Measurements from ENCODE around the gene LMO1. TPM values are rescaled to one million over a fixed set of nuclear protein-coding genes. Genes with fewer than 3 reads are reported as not detected.

Gene LMO1
- total RNA-seq, 1 donor from 2014 or later = not detected

GRCh38 chr11:8288824-8289491 is 25.3 kb upstream of the LMO1 start:
- intact Hi-C loops (cut with micrococcal nuclease) = no loop called here

- intact Hi-C loops (cut with micrococcal nuclease) = no loop called here
These were observed 24.6 kb upstream of the LMO1 start for GRCh38 chr11:8288166-8288772.

- intact Hi-C loops (cut with micrococcal nuclease) = no loop called here
These were observed 24.0 kb upstream of the LMO1 start for GRCh38 chr11:8287703-8288102.

- intact Hi-C loops (cut with micrococcal nuclease) = no loop called here
These were observed 23.6 kb upstream of the LMO1 start for GRCh38 chr11:8287297-8287696.

- intact Hi-C loops (cut with micrococcal nuclease) = no loop called here
These were observed 23.2 kb upstream of the LMO1 start for GRCh38 chr11:8286886-8287285.

- intact Hi-C loops (cut with micrococcal nuclease) = no loop called here
These were observed 22.1 kb upstream of the LMO1 start for GRCh38 chr11:8285796-8286195.

GRCh38 chr11:8285228-8285627 is 21.6 kb upstream of the LMO1 start:
- intact Hi-C loops (cut with micrococcal nuclease) = no loop called here

- intact Hi-C loops (cut with micrococcal nuclease) = no loop called here
These were observed 20.0 kb upstream of the LMO1 start for GRCh38 chr11:8283465-8284230.

GRCh38 chr11:8283100-8283464 is 19.4 kb upstream of the LMO1 start:
- intact Hi-C loops (cut with micrococcal nuclease) = no loop called here

GRCh38 chr11:8282631-8283030 is 19.0 kb upstream of the LMO1 start:
- intact Hi-C loops (cut with micrococcal nuclease) = no loop called here

GRCh38 chr11:8281266-8281665 is 17.6 kb upstream of the LMO1 start:
- intact Hi-C loops (cut with micrococcal nuclease) = no loop called here

GRCh38 chr11:8277691-8278090 is 14.0 kb upstream of the LMO1 start:
- intact Hi-C loops (cut with micrococcal nuclease) = no loop called here

- intact Hi-C loops (cut with micrococcal nuclease) = no loop called here
These were observed 12.8 kb upstream of the LMO1 start for GRCh38 chr11:8276528-8276927.

GRCh38 chr11:8273287-8273686 is 9.6 kb upstream of the LMO1 start:
- intact Hi-C loops (cut with micrococcal nuclease) = no loop called here

- intact Hi-C loops (cut with micrococcal nuclease) = no loop called here
These were observed 7.6 kb upstream of the LMO1 start for GRCh38 chr11:8271106-8271886.

GRCh38 chr11:8269636-8270035 is 6.0 kb upstream of the LMO1 start:
- intact Hi-C loops (cut with micrococcal nuclease) = no loop called here

- intact Hi-C loops (cut with micrococcal nuclease) = no loop called here
These were observed 5.1 kb upstream of the LMO1 start for GRCh38 chr11:8268530-8269400.

GRCh38 chr11:8267831-8268529 is 4.3 kb upstream of the LMO1 start:
- intact Hi-C loops (cut with micrococcal nuclease) = no loop called here

GRCh38 chr11:8267280-8267679 is 3.6 kb upstream of the LMO1 start:
- intact Hi-C loops (cut with micrococcal nuclease) = no loop called here
